K562 (cell line): Measurements from ENCODE around the gene GALNT9. TPM values are rescaled to one million over a fixed set of nuclear protein-coding genes. Genes with fewer than 3 reads are reported as not detected.

Experiments used
- ATAC-seq: fragments of 200-7000 bp; cut with Tn5 transposase; 3 replicates; pipeline ENCODE4 v1.9.1; 2020; ENCODE audit warnings: moderate library complexity
- BruUV-seq: library from RNA; stranded (reverse); fragments of 400-500 nt; replicated peaks from 2 replicates; lab custom pipeline; 2021; lab: Mats Ljungman, UMichigan
- CTCF ChIA-PET: fragments of 300-600 bp; formaldehyde crosslinking; extraction: SDS; loops from one replicate; lab custom pipeline; 2021; ENCODE audit warnings: low intra/inter-chr PET ratio; lab: Yijun Ruan, JAX
- POLR2A ChIA-PET: fragments of 300-600, 350-650 bp; sonication (Branson Sonifier 250); formaldehyde crosslinking; extraction: SDS; loops from one replicate; lab custom pipeline; 2021; ENCODE audit warnings: antibody characterized with exemption, inconsistent platforms; lab: Yijun Ruan, JAX
- DNase-seq, 4 experiments: peaks; one replicate each; pipeline versions ENCODE4 v3.0.0 to v3.0.0-alpha.2; 2011 to 2018; ENCODE audit warnings: low spot score in 3 of 4, mixed read lengths in 3 of 4; ENCODE audit errors: extremely low read depth in 1 of 4
- FAIRE-seq: peaks from 2 replicates; lab custom pipeline; 2011; peaks lifted over from hg19 to GRCh38; lab: Jason Lieb, UNC
- H2AFZ ChIP-seq: 2 replicates; pipeline ENCODE4 v1.6.0; 2011; ENCODE audit warnings: low read depth, low read length, control low read depth, inconsistent platforms
- H3K27ac ChIP-seq: fragments of 200-600 bp; 3 replicates; pipeline ENCODE4 v1.8.0; 2011; ENCODE audit warnings: low read depth, mild to moderate bottlenecking, control low read depth, inconsistent platforms, low read length, moderate library complexity, mixed read lengths; ENCODE audit errors: extremely low read depth
- H3K27me3 ChIP-seq, 2 experiments: fragments of 300-600 bp in 1 of 2; 2 replicates in 1 of 2; 3 replicates in 1 of 2; pipeline versions ENCODE4 v1.6.0 to v1.8.0; 2011; ENCODE audit warnings: inconsistent platforms in 2 of 2, low read length in 2 of 2, mild to moderate bottlenecking in 1 of 2, mixed read lengths in 1 of 2, moderate library complexity in 1 of 2; ENCODE audit not compliant: control insufficient read depth in 2 of 2, insufficient read depth in 2 of 2
- H3K36me3 ChIP-seq: fragments of 300-600 bp; 3 replicates; pipeline ENCODE4 v1.8.0; 2011; ENCODE audit warnings: mild to moderate bottlenecking, low read length, inconsistent platforms; ENCODE audit not compliant: control insufficient read depth, insufficient read depth
- H3K4me1 ChIP-seq, 2 experiments: fragments of 200-600 bp in 1 of 2; replicated peaks in 1 of 2; 2 replicates in 1 of 2; 3 replicates in 1 of 2; pipeline versions ENCODE4 v1.5.1 to v1.8.0; 2011; ENCODE audit warnings: inconsistent platforms in 2 of 2, low read length in 2 of 2, mild to moderate bottlenecking in 1 of 2, mixed read lengths in 1 of 2, moderate library complexity in 1 of 2; ENCODE audit not compliant: control insufficient read depth in 2 of 2, insufficient read depth in 2 of 2
- H3K4me2 ChIP-seq: 2 replicates; pipeline ENCODE4 v1.6.1; 2011; ENCODE audit warnings: low read length, control low read depth, inconsistent platforms, mixed read lengths; ENCODE audit not compliant: insufficient read depth
- H3K4me3 ChIP-seq: fragments of 200-600 bp; sonication (generic), shearing (Covaris generic); 2 replicates; pipeline ENCODE4 v1.5.1; 2016; ENCODE audit warnings: control low read depth, inconsistent platforms
- H3K79me2 ChIP-seq: fragments of 200-600 bp; 3 replicates; pipeline ENCODE4 v1.8.0; 2011; ENCODE audit warnings: low read length, inconsistent platforms; ENCODE audit not compliant: control insufficient read depth, insufficient read depth
- H3K9ac ChIP-seq, 2 experiments: 2 replicates each; pipeline versions ENCODE4 v1.6.0 to v1.6.1; 2011; ENCODE audit warnings: low read depth in 2 of 2, low read length in 2 of 2, control low read depth in 1 of 2, inconsistent platforms in 1 of 2, mild to moderate bottlenecking in 1 of 2, mixed read lengths in 1 of 2; ENCODE audit not compliant: insufficient read depth in 1 of 2
- H3K9me1 ChIP-seq: one replicate; pipeline ENCODE4 v1.6.0; 2011; ENCODE audit warnings: inconsistent platforms, mild to moderate bottlenecking, low read length, moderate library complexity; ENCODE audit not compliant: control insufficient read depth, insufficient read depth
- H3K9me3 ChIP-seq: replicated peaks from 2 replicates; pipeline ENCODE4 v1.5.1; 2011; ENCODE audit warnings: low read depth, low read length, inconsistent platforms; ENCODE audit not compliant: control insufficient read depth, insufficient read depth
- H4K20me1 ChIP-seq: replicated peaks from 2 replicates; pipeline ENCODE4 v1.6.1; 2011; ENCODE audit warnings: low read length, inconsistent platforms, mixed read lengths; ENCODE audit not compliant: control insufficient read depth, insufficient read depth
- DIDO1 ChIP-seq: fragments of 450-650 bp; IDR thresholded peaks from 2 replicates; pipeline ENCODE4 v1.6.1; 2016; ENCODE audit warnings: low read depth, missing biosample characterization, missing genetic modification characterization
- GATA2 ChIP-seq: sonication (generic); formaldehyde crosslinking; IDR thresholded peaks from 2 replicates; pipeline ENCODE4 v1.4.0; 2020; ENCODE audit warnings: mild to moderate bottlenecking, missing genetic modification reagents
- HOXB6 ChIP-seq: fragments of 250-450 bp; sonication (Bioruptor Pico); IDR thresholded peaks from 2 replicates; pipeline ENCODE4 v1.5.1; 2022; ENCODE audit warnings: mild to moderate bottlenecking, borderline replicate concordance
- KDM4B ChIP-seq, 2 experiments: fragments of 450-650 bp in 1 of 2; sonication (generic) in 1 of 2; IDR thresholded peaks; 2 replicates each; pipeline ENCODE4 v1.6.1; 2016 to 2017; ENCODE audit warnings: borderline replicate concordance in 2 of 2, antibody characterized with exemption in 1 of 2, low read depth in 1 of 2, mild to moderate bottlenecking in 1 of 2
- MCM2 ChIP-seq: fragments of 450-650 bp; IDR thresholded peaks from 2 replicates; pipeline ENCODE4 v1.6.1; 2017; ENCODE audit warnings: low read depth, mild to moderate bottlenecking
- PCBP1 ChIP-seq: fragments of 200-400 bp; formaldehyde crosslinking; IDR thresholded peaks from 2 replicates; pipeline ENCODE4 v1.6.1; 2018; ENCODE audit warnings: mild to moderate bottlenecking, low read depth, low read length; ENCODE audit not compliant: poor library complexity, severe bottlenecking
- RFX7 ChIP-seq: fragments of 250-450 bp; sonication (Bioruptor Pico); IDR thresholded peaks from 2 replicates; pipeline ENCODE4 v1.5.1; 2021; ENCODE audit warnings: mild to moderate bottlenecking
- SRF ChIP-seq, 2 experiments: fragments of 250-450, 450-650 bp in 1 of 2; sonication (Bioruptor Pico) in 1 of 2; sonication (generic) in 1 of 2; formaldehyde crosslinking; IDR thresholded peaks; 2 replicates each; pipeline versions ENCODE4 v1.5.0 to v1.5.1; 2020 to 2022; ENCODE audit warnings: mild to moderate bottlenecking in 1 of 2, missing genetic modification reagents in 1 of 2
- SRSF7 ChIP-seq: fragments of 200-400 bp; formaldehyde crosslinking; optimal IDR thresholded peaks from 2 replicates; pipeline ENCODE3; 2017; ENCODE audit warnings: mild to moderate bottlenecking, low read depth, low read length
- XRCC4 ChIP-seq: IDR thresholded peaks from one replicate; pipeline ENCODE4 v1.6.1; 2011; ENCODE audit not compliant: insufficient read depth, insufficient read length; ENCODE audit errors: extremely low read depth
- WGBS: fragments of 100-300 bp; shearing (Covaris generic); methylation state at CpG from one replicate; pipeline ENCODE4 v1.1.6; 2016; ENCODE audit warnings: low coverage, mixed read lengths; ENCODE audit not compliant: insufficient coverage; ENCODE audit errors: missing lambda C conversion rate; 5-methylcytosine and 5-hydroxymethylcytosine counted together
- in situ Hi-C: fragments of 300-500 bp; cut with MboI; formaldehyde crosslinking; loops from 4 replicates; pipeline ENCODE4 v1.15.0; 2018; ENCODE audit warnings: inconsistent platforms, mixed read lengths
- intact Hi-C: fragments of 100-400 bp; cut with micrococcal nuclease; formaldehyde crosslinking; loops from 2 replicates; pipeline ENCODE4 v1.14.2; 2022
- polyA plus RNA-seq, 8 experiments: library from polyadenylated mRNA; depleted of rRNA in 4 of 8; stranded (reverse) in 5 of 8; unstranded in 3 of 8; fragments of >200 nt; fragmentation: Nextera tagmentation in 2 of 8; fragmentation: Illumina TruSeq in 1 of 8; extraction: Ambion mirVana in 2 of 8; extraction: Trizol in 1 of 8; gene quantifications; 2 replicates each; pipeline versions ENCODE4 v1.2.1 to v1.2.3, GENCODE V29; 2011 to 2014; ENCODE audit warnings: inconsistent platforms in 1 of 8, missing spikeins in 1 of 8
- total RNA-seq, 7 experiments: library from RNA; depleted of rRNA in 6 of 7; stranded (reverse); fragments of >200 nt in 6 of 7; fragmentation: Illumina TruSeq in 2 of 7; extraction: Trizol in 2 of 7; gene quantifications; 2 replicates each; pipeline versions ENCODE4 v1.2.1 to v1.2.3, GENCODE V29; 2011 to 2021; ENCODE audit warnings: low replicate concordance in 1 of 7
- TF ChIP-seq, protein P1 (sequence below): fragments of 450-650 bp; IDR thresholded peaks from 2 replicates; pipeline ENCODE4 v1.6.1; 2018; ENCODE audit not compliant: partially characterized antibody
- TF ChIP-seq, protein P2 (sequence below): fragments of 200-800 bp; sonication (Bioruptor generic); IDR thresholded peaks from 2 replicates; pipeline ENCODE4 v1.6.1; 2016; ENCODE audit warnings: missing genetic modification characterization, missing compliant biosample characterization

Gene GALNT9
- total and polyA plus RNA-seq, 9 of the 15 experiments (the other 6 are each of a cell fraction or from before 2014, with no cell fraction given) = not detected

DNA sequence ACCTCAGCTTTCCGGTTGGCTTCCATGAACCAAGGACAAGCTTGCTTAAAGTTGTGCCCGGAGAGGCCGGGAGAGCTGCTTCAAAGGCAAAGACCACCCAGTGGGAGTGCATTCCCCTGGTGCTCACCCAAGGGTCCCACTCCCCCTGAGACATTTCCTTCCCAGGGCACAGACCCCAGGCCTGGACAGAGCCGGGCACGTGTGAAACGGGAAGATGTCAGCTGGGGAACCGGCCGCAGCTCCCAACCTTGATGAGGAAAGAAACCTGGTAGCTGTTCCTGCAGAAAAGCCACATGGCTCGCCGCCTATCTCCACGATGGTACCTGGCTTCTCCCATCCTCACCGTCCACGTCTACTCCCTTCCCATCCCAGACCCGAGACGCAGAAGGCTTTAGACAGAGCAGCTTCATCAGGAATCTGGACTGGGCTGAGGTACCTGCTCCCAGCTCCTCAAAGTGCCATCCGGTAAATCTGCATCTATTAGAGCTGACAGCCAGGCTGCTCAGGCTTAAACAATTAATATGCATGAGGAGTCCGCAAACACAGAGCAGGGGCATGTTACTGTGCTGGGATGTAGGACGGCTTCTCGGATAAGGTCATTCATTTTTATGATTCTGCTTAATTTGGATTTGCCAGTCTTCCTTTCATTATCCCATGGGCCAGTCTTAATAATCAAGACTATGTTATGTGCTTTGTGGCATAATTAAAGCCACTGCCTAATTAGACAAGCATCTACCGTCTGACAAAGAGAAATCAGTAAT lies 53.1 kb downstream of the GALNT9 start:
- no peak for ATAC-seq
- no TSS peak for BruUV-seq
- TF ChIP-seq RFX7 (CRISPR knock-in tag) (no peak), HOXB6 (CRISPR knock-in tag) (no peak), PCBP1 (no peak), XRCC4 (no peak), KDM4B (IDR thresholded peaks at IDR 0.05; ENCODE audit: borderline replicate concordance in 2 of 2, low read depth in 1 of 2) (no peak), GATA2 (CRISPR knock-in tag) (no peak), DIDO1 (tag) (no peak), SRSF7 (no peak), MCM2 (no peak), SRF (CRISPR knock-in tag; IDR thresholded peaks at IDR 0.05) (no peak)
- TF ChIP-seq, protein P1, sequence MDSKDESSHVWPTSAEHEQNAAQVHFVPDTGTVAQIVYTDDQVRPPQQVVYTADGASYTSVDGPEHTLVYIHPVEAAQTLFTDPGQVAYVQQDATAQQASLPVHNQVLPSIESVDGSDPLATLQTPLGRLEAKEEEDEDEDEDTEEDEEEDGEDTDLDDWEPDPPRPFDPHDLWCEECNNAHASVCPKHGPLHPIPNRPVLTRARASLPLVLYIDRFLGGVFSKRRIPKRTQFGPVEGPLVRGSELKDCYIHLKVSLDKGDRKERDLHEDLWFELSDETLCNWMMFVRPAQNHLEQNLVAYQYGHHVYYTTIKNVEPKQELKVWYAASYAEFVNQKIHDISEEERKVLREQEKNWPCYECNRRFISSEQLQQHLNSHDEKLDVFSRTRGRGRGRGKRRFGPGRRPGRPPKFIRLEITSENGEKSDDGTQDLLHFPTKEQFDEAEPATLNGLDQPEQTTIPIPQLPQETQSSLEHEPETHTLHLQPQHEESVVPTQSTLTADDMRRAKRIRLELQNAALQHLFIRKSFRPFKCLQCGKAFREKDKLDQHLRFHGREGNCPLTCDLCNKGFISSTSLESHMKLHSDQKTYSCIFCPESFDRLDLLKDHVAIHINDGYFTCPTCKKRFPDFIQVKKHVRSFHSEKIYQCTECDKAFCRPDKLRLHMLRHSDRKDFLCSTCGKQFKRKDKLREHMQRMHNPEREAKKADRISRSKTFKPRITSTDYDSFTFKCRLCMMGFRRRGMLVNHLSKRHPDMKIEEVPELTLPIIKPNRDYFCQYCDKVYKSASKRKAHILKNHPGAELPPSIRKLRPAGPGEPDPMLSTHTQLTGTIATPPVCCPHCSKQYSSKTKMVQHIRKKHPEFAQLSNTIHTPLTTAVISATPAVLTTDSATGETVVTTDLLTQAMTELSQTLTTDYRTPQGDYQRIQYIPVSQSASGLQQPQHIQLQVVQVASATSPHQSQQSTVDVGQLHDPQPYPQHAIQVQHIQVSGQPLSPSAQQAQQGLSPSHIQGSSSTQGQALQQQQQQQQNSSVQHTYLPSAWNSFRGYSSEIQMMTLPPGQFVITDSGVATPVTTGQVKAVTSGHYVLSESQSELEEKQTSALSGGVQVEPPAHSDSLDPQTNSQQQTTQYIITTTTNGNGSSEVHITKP = no peak
- TF ChIP-seq, protein P2, sequence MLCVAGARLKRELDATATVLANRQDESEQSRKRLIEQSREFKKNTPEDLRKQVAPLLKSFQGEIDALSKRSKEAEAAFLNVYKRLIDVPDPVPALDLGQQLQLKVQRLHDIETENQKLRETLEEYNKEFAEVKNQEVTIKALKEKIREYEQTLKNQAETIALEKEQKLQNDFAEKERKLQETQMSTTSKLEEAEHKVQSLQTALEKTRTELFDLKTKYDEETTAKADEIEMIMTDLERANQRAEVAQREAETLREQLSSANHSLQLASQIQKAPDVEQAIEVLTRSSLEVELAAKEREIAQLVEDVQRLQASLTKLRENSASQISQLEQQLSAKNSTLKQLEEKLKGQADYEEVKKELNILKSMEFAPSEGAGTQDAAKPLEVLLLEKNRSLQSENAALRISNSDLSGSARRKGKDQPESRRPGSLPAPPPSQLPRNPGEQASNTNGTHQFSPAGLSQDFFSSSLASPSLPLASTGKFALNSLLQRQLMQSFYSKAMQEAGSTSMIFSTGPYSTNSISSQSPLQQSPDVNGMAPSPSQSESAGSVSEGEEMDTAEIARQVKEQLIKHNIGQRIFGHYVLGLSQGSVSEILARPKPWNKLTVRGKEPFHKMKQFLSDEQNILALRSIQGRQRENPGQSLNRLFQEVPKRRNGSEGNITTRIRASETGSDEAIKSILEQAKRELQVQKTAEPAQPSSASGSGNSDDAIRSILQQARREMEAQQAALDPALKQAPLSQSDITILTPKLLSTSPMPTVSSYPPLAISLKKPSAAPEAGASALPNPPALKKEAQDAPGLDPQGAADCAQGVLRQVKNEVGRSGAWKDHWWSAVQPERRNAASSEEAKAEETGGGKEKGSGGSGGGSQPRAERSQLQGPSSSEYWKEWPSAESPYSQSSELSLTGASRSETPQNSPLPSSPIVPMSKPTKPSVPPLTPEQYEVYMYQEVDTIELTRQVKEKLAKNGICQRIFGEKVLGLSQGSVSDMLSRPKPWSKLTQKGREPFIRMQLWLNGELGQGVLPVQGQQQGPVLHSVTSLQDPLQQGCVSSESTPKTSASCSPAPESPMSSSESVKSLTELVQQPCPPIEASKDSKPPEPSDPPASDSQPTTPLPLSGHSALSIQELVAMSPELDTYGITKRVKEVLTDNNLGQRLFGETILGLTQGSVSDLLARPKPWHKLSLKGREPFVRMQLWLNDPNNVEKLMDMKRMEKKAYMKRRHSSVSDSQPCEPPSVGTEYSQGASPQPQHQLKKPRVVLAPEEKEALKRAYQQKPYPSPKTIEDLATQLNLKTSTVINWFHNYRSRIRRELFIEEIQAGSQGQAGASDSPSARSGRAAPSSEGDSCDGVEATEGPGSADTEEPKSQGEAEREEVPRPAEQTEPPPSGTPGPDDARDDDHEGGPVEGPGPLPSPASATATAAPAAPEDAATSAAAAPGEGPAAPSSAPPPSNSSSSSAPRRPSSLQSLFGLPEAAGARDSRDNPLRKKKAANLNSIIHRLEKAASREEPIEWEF (CRISPR knock-in tag) = no peak

More for the DNA sequence above, 53.1 kb downstream of the GALNT9 start:
- H3K27me3 ChIP-seq = peaks cover 27 to 84% of the 10 kb centered on the region in 2 experiments; a peak in 4 of 5 replicates
- intact Hi-C loops = no loop called here
- H3K4me2 ChIP-seq = no peak overlapping the region
- WGBS = 4% methylated on average over 20 of the region's 20 CpGs
- FAIRE-seq (no peak), DNase-seq (no peak)
- no peak overlapping the region for H3K9ac ChIP-seq
- no peak overlapping the region for H3K4me3 ChIP-seq
- POLR2A ChIA-PET = interaction anchor here (0.6 to 1.1 kb wide), 3 partner anchors 10 to 195 kb away, joined by 3 to 4 read pairs (median 3); no protein-coding TSS in a partner anchor
- H3K36me3 ChIP-seq = no peaks in the 10 kb centered on the region
- no peaks in the 10 kb centered on the region for H3K9me1 ChIP-seq
- H3K79me2 ChIP-seq = no peaks in the 10 kb centered on the region
- H3K27ac ChIP-seq = no peak overlapping the region
- no peak overlapping the region for H2AFZ ChIP-seq
- peaks cover 8% of the 10 kb centered on the region; the same call in 1 of the 2 replicates for H4K20me1 ChIP-seq
- CTCF ChIA-PET = no interaction called here
- peaks cover 0 to 24% of the 10 kb centered on the region in 2 experiments; a peak in 2 of 5 replicates for H3K4me1 ChIP-seq
- H3K9me3 ChIP-seq = no peaks in the 10 kb centered on the region
- in situ Hi-C loops = no loop called here
